ENCODE results near the gene FNDC3B.

The FNDC3B gene

GRCh38 chr3:172260381-172260780 lies 221.0 kb downstream of the FNDC3B start:
- DNase-seq (ENCODE audit: low read depth) = no peak

GRCh38 chr3:172261054-172261453 lies 221.7 kb downstream of the FNDC3B start:
- no peak for DNase-seq (ENCODE audit: low read depth)

GRCh38 chr3:172262991-172263608 lies 223.7 kb downstream of the FNDC3B start:
- no peak for DNase-seq (ENCODE audit: low read depth)

DNA sequence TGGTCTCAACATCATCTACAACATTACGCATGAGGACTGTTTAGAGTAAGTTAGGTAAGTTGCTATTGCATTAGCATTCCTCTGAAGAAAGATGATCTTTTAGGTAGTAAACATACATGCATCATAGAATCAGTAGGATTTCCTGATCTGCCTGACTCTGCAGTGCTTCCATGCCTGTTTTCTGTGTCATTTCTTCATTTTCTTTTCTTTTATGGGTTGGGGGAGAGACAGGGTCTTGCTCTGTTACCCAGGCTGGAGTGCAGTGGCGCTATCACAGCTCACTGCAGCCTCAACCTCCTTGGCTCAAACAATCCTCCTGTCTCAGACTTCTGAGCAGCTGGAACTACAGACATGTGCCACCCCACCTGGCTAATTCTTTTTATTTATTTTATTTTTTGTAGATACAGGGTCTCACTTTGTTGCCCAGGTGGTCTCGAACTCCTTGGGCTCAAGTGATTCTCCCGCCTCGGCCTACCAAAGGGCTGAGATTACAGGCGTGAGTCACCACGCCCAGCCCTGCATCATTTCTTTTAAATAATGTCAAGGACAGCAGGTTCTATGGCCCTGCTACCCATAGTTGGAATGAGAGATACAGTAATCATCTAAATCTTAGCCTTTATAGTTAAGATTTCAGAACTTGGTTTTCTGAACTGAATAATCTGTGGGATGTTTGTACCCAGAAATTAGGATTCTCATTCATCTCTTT lies 224.6 kb downstream of the FNDC3B start:
- DNase-seq (ENCODE audit: low read depth) = no peak

GRCh38 chr3:172266103-172266502 lies 226.7 kb downstream of the FNDC3B start:
- DNase-seq (ENCODE audit: low read depth) = no peak

GRCh38 chr3:172268425-172268824 lies 229.0 kb downstream of the FNDC3B start:
- no peak for DNase-seq (ENCODE audit: low read depth)

GRCh38 chr3:172268868-172269267 lies 229.5 kb downstream of the FNDC3B start:
- DNase-seq (ENCODE audit: low read depth) = no peak

DNA sequence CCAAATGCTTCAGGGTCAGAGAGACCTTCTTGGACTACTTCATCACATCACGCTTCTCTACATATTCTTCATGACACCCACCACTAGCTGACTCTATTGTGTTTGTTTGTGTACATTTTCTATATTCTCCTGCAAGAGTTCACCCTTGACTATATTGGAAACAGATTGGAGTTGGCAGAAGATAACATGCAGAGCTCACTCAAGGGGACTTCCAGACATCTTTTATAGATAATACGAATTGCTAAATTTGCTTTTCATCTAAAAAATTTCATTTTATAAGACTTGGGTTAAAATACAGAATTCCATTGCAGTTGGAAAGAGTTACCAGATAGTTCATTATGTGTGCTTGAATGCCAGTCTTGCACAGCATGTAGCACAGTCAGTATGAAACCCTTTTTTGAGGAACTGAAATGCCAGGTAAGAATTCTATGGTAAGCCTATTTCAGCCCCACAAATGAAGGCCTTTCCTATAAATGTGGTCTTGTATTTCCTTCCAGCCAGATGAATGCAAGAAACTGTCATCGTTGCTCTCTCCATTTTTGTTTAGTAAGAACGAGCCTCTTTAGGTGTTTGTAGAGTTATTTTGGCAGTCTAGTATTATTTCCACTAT lies 231.3 kb downstream of the FNDC3B start:
- DNase-seq (ENCODE audit: low read depth) = no peak

GRCh38 chr3:172271386-172271976 lies 232.1 kb downstream of the FNDC3B start:
- no peak for DNase-seq (ENCODE audit: low read depth)

DNA sequence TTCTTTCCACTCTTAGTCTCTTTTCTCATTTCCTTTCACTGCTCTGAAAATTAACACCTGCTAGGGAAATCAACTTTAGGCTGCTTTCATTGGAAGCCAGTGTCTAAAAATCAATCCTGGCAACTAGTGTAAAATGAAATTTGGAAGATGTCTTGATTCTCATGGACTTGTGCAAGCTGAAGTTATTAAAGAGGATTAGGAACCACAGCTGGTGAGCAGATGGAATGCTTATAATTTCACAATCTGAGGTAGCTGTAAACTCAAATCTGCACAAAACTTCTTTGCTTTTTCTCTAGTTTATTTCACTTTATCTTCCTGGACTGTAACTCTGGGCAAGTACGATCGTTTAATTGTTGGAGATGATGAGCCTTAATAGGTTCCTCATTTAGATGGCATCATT lies 233.3 kb downstream of the FNDC3B start:
- no peak for DNase-seq (ENCODE audit: low read depth)

GRCh38 chr3:172273378-172273777 lies 234.0 kb downstream of the FNDC3B start:
- DNase-seq (ENCODE audit: low read depth) = no peak

DNA sequence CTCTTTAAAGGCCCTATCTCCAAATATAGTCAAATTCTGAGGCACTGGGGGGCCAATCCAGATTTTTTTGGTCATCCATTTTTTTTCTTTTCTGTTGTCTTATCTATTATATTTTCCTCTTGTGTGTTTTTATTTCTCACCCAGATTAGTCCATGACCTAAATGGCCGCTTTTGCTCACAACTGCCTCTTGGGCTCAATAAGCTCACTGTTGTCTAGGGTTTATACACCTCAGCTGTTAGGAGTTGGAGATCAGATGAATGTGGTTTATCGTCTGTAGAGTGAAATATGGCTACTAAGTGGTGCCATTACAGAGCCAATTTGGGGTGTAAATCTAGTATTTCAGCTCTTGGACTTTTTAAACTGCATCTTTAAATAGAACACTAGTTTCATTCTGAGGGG lies 235.5 kb downstream of the FNDC3B start:
- DNase-seq (ENCODE audit: low read depth) = no peak

- no peak for DNase-seq (ENCODE audit: low read depth)
These were observed 236.2 kb downstream of the FNDC3B start for GRCh38 chr3:172275586-172275985.

GRCh38 chr3:172276103-172276502 lies 236.7 kb downstream of the FNDC3B start:
- no peak for DNase-seq (ENCODE audit: low read depth)

GRCh38 chr3:172277151-172277652 lies 237.8 kb downstream of the FNDC3B start:
- DNase-seq (ENCODE audit: low read depth) = no peak

DNA sequence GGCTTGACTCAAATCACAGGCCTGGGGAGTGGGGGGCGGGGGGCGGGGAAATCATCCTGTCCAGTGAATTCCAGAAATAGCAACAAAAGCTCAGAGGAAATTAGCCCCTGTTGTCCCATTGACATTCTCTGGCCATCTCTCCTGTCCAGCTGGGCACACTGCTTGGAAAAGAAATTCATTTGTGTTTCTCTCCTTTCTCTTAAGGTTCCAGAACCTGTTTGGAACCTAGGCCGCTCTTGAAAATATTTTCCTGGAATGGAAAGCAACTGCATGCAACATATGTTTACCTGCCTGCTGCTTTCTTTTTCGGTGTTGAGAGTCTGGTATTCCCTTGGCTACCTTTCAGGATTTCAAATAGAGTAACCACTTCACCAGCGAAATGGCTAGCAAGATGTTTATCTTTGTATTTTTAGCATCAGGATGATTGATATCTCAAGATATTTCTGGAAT lies 239.8 kb downstream of the FNDC3B start:
- no peak for DNase-seq (ENCODE audit: low read depth)

DNA sequence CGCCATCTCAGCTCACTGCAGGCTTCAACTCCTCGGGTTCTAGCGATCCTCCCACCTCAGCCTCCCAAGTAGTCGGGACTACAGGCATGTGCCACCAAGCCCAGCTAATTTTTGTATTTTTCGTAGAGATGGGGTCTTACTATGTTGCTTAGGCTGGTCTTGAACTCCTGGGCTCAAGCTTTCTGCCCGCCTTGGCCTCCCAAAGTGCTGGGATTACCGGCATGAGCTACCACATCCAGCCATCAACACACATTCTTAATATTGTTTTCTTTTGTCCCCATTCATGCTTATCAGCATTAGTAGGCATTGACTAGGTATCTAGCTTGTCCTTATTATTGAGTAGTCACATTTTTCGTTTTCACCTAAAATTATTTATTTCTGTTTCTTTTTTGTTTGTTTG lies 240.6 kb downstream of the FNDC3B start:
- no peak for DNase-seq (ENCODE audit: low read depth)

- DNase-seq (ENCODE audit: low read depth) = no peak
These were observed 241.2 kb downstream of the FNDC3B start for GRCh38 chr3:172280406-172281051.

DNA sequence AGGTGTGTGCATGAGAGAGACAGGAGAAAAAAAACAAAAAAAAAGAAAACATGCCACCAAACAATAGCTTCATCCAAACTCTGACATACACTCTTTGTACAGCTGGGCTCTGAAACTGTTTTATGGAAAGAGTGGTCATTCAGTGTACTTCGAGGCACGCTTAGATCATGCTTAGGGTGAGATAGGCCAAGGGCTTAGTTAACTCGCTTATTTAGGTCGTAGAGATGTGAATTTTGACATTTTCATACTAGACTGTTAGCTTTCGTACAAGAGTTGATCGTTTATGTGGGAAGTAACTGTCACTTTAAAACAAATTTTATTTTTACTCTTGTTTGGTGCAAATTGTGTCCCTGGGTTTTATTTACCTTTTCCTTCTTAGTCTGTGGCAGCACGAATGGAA lies 242.5 kb downstream of the FNDC3B start:
- DNase-seq (ENCODE audit: low read depth) = no peak

- no peak for DNase-seq (ENCODE audit: low read depth)
These were observed 243.5 kb downstream of the FNDC3B start for GRCh38 chr3:172282850-172283249.

GRCh38 chr3:172283841-172284357 lies 244.5 kb downstream of the FNDC3B start:
- no peak for DNase-seq (ENCODE audit: low read depth)

DNA sequence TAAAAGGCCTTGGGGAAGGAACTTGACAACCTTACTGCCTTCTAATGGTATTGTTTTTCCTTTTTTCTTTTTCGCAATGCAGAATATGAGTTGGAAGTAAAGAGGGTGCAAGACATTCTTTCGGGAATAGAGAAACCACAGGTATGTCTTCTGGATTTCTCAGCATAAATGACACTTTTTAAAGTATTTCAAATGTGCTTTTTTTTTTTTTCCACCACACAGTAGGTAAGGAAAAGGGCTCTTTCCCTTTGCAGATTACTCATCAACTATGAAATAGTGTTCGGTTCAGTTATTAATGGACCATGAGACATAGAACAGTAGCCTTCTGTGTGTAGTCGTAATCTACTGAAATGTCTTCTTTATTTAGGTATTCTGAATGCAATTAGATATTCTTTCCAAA lies 246.5 kb downstream of the FNDC3B start:
- DNase-seq (ENCODE audit: low read depth) = no peak

All from activated gamma-delta T cell treated with anti-CD3 and anti-CD28 coated beads, Interleukin-2, amount 50 U/mL, for 16 hours (primary cell).